HCT116 (cell line): Measurements from ENCODE around the gene SNAPC1. TPM values are rescaled to one million over a fixed set of nuclear protein-coding genes. Genes with fewer than 3 reads are reported as not detected.

Experiments
- ATAC-seq: fragments of 200-7000 bp; cut with Tn5 transposase; 2 replicates; pipeline ENCODE4 v1.9.1; 2020; ENCODE audit warnings: mild to moderate bottlenecking, moderate library complexity
- BruUV-seq: library from RNA; stranded (reverse); fragments of 400-500 nt; replicated peaks from 2 replicates; lab custom pipeline; 2021; lab: Mats Ljungman, UMichigan
- CTCF ChIA-PET: fragments of 300-600 bp; sonication (Branson Sonifier 250); formaldehyde crosslinking; loops from one replicate; lab custom pipeline; 2021; ENCODE audit warnings: antibody characterized with exemption; lab: Charles Lee
- POLR2A ChIA-PET: fragments of 300-600, 350-600 bp; sonication (Branson Sonifier 250); formaldehyde crosslinking; loops from one replicate; lab custom pipeline; 2021; ENCODE audit warnings: antibody characterized with exemption; lab: Charles Lee
- RAD21 ChIA-PET, 2 experiments: fragments of 300-600 bp; sonication (Branson Sonifier 250); formaldehyde crosslinking; loops; one replicate each; lab custom pipeline; 2023; ENCODE audit warnings: low total read pairs in 2 of 2; ENCODE audit not compliant: uncharacterized antibody in 2 of 2, unreplicated experiment in 2 of 2, low non-redundant PET in 1 of 2; lab: Charles Lee
- DNase-seq: peaks from one replicate; pipeline ENCODE4 v3.0.0-alpha.2; 2010; ENCODE audit warnings: low read depth, low spot score
- H2AFZ ChIP-seq: fragments of 200-600 bp; shearing (Covaris generic), sonication (generic); 2 replicates; pipeline ENCODE4 v1.6.1; 2017; ENCODE audit warnings: low read depth, mixed run types, mixed read lengths, antibody characterized with exemption, low read length; ENCODE audit not compliant: poor library complexity, severe bottlenecking
- H3K27ac ChIP-seq: 2 replicates; pipeline ENCODE4 v1.5.1; 2012; ENCODE audit warnings: low read depth, low read length
- H3K27me3 ChIP-seq: fragments of 200-600 bp; sonication (generic); 2 replicates; pipeline ENCODE4 v1.6.1; 2016; ENCODE audit warnings: mixed run types, low read length, mixed read lengths; ENCODE audit not compliant: insufficient read depth
- H3K36me3 ChIP-seq, 2 experiments: fragments of 200-500 bp in 1 of 2; fragments of 200-600 bp in 1 of 2; sonication (Bioruptor generic) in 1 of 2; sonication (generic) in 1 of 2; 2 replicates each; pipeline versions ENCODE4 v1.5.1 to v1.6.1; 2014 to 2016; ENCODE audit warnings: low read length in 2 of 2, inconsistent platforms in 1 of 2, mixed read lengths in 1 of 2, mixed run types in 1 of 2; ENCODE audit not compliant: insufficient read depth in 2 of 2, control insufficient read depth in 1 of 2
- H3K4me1 ChIP-seq, 2 experiments: fragments of 200-600 bp in 1 of 2; sonication (generic) in 1 of 2; 2 replicates each; pipeline versions ENCODE4 v1.5.1 to v1.6.1; 2012 to 2017; ENCODE audit warnings: low read length in 2 of 2, inconsistent platforms in 1 of 2, mild to moderate bottlenecking in 1 of 2, mixed read lengths in 1 of 2, mixed run types in 1 of 2, moderate library complexity in 1 of 2; ENCODE audit not compliant: insufficient read depth in 2 of 2, control insufficient read depth in 1 of 2
- H3K4me2 ChIP-seq: fragments of 200-600 bp; sonication (generic); 2 replicates; pipeline ENCODE4 v1.6.1; 2017; ENCODE audit warnings: mixed run types, low read length, mixed read lengths
- H3K4me3 ChIP-seq, 2 experiments: fragments of 200-600 bp in 1 of 2; sonication (generic) in 1 of 2; replicated peaks in 1 of 2; 2 replicates each; pipeline ENCODE4 v1.5.1; 2011 to 2016; ENCODE audit warnings: low read length in 2 of 2, control low read depth in 1 of 2, low read depth in 1 of 2, mild to moderate bottlenecking in 1 of 2, mixed read lengths in 1 of 2, mixed run types in 1 of 2
- H3K79me2 ChIP-seq: fragments of 200-600 bp; sonication (generic); 2 replicates; pipeline ENCODE4 v1.6.1; 2017; ENCODE audit warnings: mild to moderate bottlenecking, mixed run types, low read length, moderate library complexity, mixed read lengths; ENCODE audit not compliant: insufficient read depth
- H3K9ac ChIP-seq: fragments of 200-600 bp; sonication (generic); 2 replicates; pipeline ENCODE4 v1.6.1; 2016; ENCODE audit warnings: low read length, mixed read lengths
- H3K9me2 ChIP-seq: fragments of 200-600 bp; sonication (generic), shearing (Covaris generic); 2 replicates; pipeline ENCODE4 v1.6.1; 2017; ENCODE audit warnings: mixed run types, mild to moderate bottlenecking, moderate library complexity; ENCODE audit not compliant: insufficient read depth
- H3K9me3 ChIP-seq, 2 experiments: fragments of 200-500 bp in 1 of 2; fragments of 200-600 bp in 1 of 2; sonication (Bioruptor generic) in 1 of 2; sonication (generic) in 1 of 2; 2 replicates each; pipeline ENCODE4 v1.6.1; 2014 to 2017; ENCODE audit warnings: low read length in 2 of 2, mixed read lengths in 2 of 2, inconsistent platforms in 1 of 2, low read depth in 1 of 2, mild to moderate bottlenecking in 1 of 2, mixed run types in 1 of 2, moderate library complexity in 1 of 2; ENCODE audit not compliant: control insufficient read depth in 1 of 2, insufficient read depth in 1 of 2
- H4K20me1 ChIP-seq: fragments of 200-600 bp; sonication (generic), shearing (Covaris generic); 2 replicates; pipeline ENCODE4 v1.6.1; 2017; ENCODE audit warnings: mixed run types, mild to moderate bottlenecking, moderate library complexity; ENCODE audit not compliant: insufficient read depth
- CEBPB ChIP-seq: IDR thresholded peaks from 2 replicates; pipeline ENCODE4 v1.6.1; 2012; ENCODE audit warnings: low read depth
- ELF1 ChIP-seq: IDR thresholded peaks from 2 replicates; pipeline ENCODE4 v1.6.1; 2012; ENCODE audit warnings: low read depth, borderline replicate concordance
- POLR2A ChIP-seq: IDR thresholded peaks from 2 replicates; pipeline ENCODE4 v1.7.0; 2011; ENCODE audit warnings: borderline replicate concordance; ENCODE audit not compliant: insufficient read depth, insufficient read length; ENCODE audit errors: extremely low read depth
- POLR2AphosphoS5 ChIP-seq: IDR thresholded peaks from 2 replicates; pipeline ENCODE4 v1.6.1; 2011; ENCODE audit warnings: mild to moderate bottlenecking, low read depth, low read length, moderate library complexity
- SIN3A ChIP-seq: IDR thresholded peaks from 2 replicates; pipeline ENCODE4 v1.6.1; 2012; ENCODE audit warnings: low read depth
- SP1 ChIP-seq: IDR thresholded peaks from 2 replicates; pipeline ENCODE4 v1.6.1; 2012; ENCODE audit warnings: low read depth
- SRF ChIP-seq: IDR thresholded peaks from 2 replicates; pipeline ENCODE4 v1.6.1; 2012; ENCODE audit warnings: low read depth
- TCF7L2 ChIP-seq: IDR thresholded peaks from 2 replicates; pipeline ENCODE4 v1.7.0; 2011; ENCODE audit warnings: borderline replicate concordance, inconsistent platforms; ENCODE audit not compliant: insufficient read depth, insufficient read length; ENCODE audit errors: extremely low read depth
- YY1 ChIP-seq: IDR thresholded peaks from 2 replicates; pipeline ENCODE4 v1.6.1; 2011; ENCODE audit warnings: low read length, low read depth, moderate library complexity, mild to moderate bottlenecking; ENCODE audit not compliant: insufficient replicate concordance; ENCODE audit errors: extremely low read depth
- ZFX ChIP-seq: fragments of 450-650 bp; IDR thresholded peaks from 2 replicates; pipeline ENCODE4 v1.6.1; 2017
- ZNF274 ChIP-seq: fragments of 200-500 bp; sonication (Bioruptor generic); IDR thresholded peaks from 2 replicates; pipeline ENCODE4 v1.6.1; 2014; ENCODE audit warnings: mild to moderate bottlenecking, low read depth, low read length, inconsistent platforms
- intact Hi-C: fragments of 100-400 bp; cut with micrococcal nuclease; formaldehyde crosslinking; loops from 2 replicates; pipeline ENCODE4 v1.10.0; 2022
- total RNA-seq: library from RNA; stranded (reverse); gene quantifications from one replicate; pipeline ENCODE4 v1.2.1, GENCODE V29; 2021; ENCODE audit not compliant: unreplicated experiment
- TF ChIP-seq, protein P1 (sequence below): IDR thresholded peaks from 2 replicates; pipeline ENCODE4 v1.6.1; 2012; ENCODE audit warnings: low read depth
- TF ChIP-seq, protein P2 (sequence below): IDR thresholded peaks from 2 replicates; pipeline ENCODE4 v1.6.1; 2012

Gene SNAPC1
- total RNA-seq, 1 experiment from 2014 or later: 8.2 TPM

GRCh38 chr14:61749867-61750266 is 12.4 kb upstream of the SNAPC1 start:
- intact Hi-C loops: loop anchor here (5.0 kb wide), 1 partner anchor 87 kb away; no protein-coding TSS in a partner anchor
- ChIA-PET CTCF (interaction anchor here (1.1 to 3.0 kb wide), 2 partner anchors 88 to 480 kb away, joined by 3 to 11 read pairs; no protein-coding TSS in a partner anchor), RAD21 (no interaction called here), POLR2A (interaction anchor here (1.1 to 2.7 kb wide), 3 partner anchors 9 to 25 kb away, joined by 3 to 12 read pairs (median 4); partner anchors contain the start of gene SNAPC1)
- peak overlapping the region; percentile 62; a peak in 3 of 4 replicates for H3K4me3 ChIP-seq
- H3K27me3 ChIP-seq: no peaks in the 10 kb centered on the region
- H2AFZ ChIP-seq: no peak overlapping the region
- peaks cover 18 to 19% of the 10 kb centered on the region in 2 experiments for H3K36me3 ChIP-seq
- H3K4me2 ChIP-seq: peak overlapping the region; percentile 84
- peaks cover 30% of the 10 kb centered on the region; the same call in 1 of the 2 replicates for H3K79me2 ChIP-seq
- H3K9me2 ChIP-seq: no peaks in the 10 kb centered on the region
- H3K9me3 ChIP-seq: no peaks in the 10 kb centered on the region
- no TSS peak for BruUV-seq
- H3K4me1 ChIP-seq: peaks cover 8 to 30% of the 10 kb centered on the region in 2 experiments; a peak in 3 of 4 replicates
- no peak overlapping the region for H3K27ac ChIP-seq
- TF ChIP-seq POLR2AphosphoS5 (no peak), TCF7L2 (no peak), YY1 (no peak)
- H3K9ac ChIP-seq: peak overlapping the region; percentile 56; the same call in 1 of the 2 replicates
- DNase-seq: no peak
- ATAC-seq: no peak
- H4K20me1 ChIP-seq: no peaks in the 10 kb centered on the region

GRCh38 chr14:61750708-61751474 is 11.3 kb upstream of the SNAPC1 start:
- peaks cover 29% of the 10 kb centered on the region; the same call in 1 of the 2 replicates for H3K79me2 ChIP-seq
- no TSS peak for BruUV-seq
- no peak overlapping the region for H2AFZ ChIP-seq
- no peaks in the 10 kb centered on the region for H4K20me1 ChIP-seq
- DNase-seq (peak; percentile 70), ATAC-seq (peak; percentile 96)
- ChIA-PET CTCF (no interaction called here), POLR2A (interaction anchor here (1.4 to 2.7 kb wide), 2 partner anchors 11 kb away, joined by 7 to 12 read pairs; partner anchors contain the start of gene SNAPC1), RAD21 (no interaction called here)
- no peaks in the 10 kb centered on the region for H3K27me3 ChIP-seq
- H3K9me2 ChIP-seq: no peaks in the 10 kb centered on the region
- TF ChIP-seq, protein P1, sequence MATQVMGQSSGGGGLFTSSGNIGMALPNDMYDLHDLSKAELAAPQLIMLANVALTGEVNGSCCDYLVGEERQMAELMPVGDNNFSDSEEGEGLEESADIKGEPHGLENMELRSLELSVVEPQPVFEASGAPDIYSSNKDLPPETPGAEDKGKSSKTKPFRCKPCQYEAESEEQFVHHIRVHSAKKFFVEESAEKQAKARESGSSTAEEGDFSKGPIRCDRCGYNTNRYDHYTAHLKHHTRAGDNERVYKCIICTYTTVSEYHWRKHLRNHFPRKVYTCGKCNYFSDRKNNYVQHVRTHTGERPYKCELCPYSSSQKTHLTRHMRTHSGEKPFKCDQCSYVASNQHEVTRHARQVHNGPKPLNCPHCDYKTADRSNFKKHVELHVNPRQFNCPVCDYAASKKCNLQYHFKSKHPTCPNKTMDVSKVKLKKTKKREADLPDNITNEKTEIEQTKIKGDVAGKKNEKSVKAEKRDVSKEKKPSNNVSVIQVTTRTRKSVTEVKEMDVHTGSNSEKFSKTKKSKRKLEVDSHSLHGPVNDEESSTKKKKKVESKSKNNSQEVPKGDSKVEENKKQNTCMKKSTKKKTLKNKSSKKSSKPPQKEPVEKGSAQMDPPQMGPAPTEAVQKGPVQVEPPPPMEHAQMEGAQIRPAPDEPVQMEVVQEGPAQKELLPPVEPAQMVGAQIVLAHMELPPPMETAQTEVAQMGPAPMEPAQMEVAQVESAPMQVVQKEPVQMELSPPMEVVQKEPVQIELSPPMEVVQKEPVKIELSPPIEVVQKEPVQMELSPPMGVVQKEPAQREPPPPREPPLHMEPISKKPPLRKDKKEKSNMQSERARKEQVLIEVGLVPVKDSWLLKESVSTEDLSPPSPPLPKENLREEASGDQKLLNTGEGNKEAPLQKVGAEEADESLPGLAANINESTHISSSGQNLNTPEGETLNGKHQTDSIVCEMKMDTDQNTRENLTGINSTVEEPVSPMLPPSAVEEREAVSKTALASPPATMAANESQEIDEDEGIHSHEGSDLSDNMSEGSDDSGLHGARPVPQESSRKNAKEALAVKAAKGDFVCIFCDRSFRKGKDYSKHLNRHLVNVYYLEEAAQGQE: no peak
- peak; percentile 61 for TF ChIP-seq ELF1
- TF ChIP-seq SP1: peak; percentile 67
- peak; percentile 74 for TF ChIP-seq POLR2A
- TF ChIP-seq POLR2AphosphoS5: peak; percentile 90
- no peak for TF ChIP-seq ZNF274
- no peak for TF ChIP-seq ZFX
- TF ChIP-seq TCF7L2: peak; percentile 65
- TF ChIP-seq SIN3A: peak; percentile 93
- no peak for TF ChIP-seq CEBPB
- peak; percentile 51; the same call in 1 of the 2 replicates for TF ChIP-seq SRF
- peak; percentile 48 for TF ChIP-seq YY1
- TF ChIP-seq, protein P2, sequence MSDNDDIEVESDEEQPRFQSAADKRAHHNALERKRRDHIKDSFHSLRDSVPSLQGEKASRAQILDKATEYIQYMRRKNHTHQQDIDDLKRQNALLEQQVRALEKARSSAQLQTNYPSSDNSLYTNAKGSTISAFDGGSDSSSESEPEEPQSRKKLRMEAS: peak; percentile 92
- peaks cover 8 to 38% of the 10 kb centered on the region in 2 experiments; a peak in 3 of 4 replicates for H3K4me1 ChIP-seq
- intact Hi-C loops: loop anchor here (5.0 kb wide), 1 partner anchor 86 kb away; no protein-coding TSS in a partner anchor
- peak overlapping the region; percentile 84 for H3K4me2 ChIP-seq
- H3K4me3 ChIP-seq: peak overlapping the region; percentile 62
- H3K27ac ChIP-seq: peak overlapping the region; percentile 59; the same call in 1 of the 2 replicates
- no peaks in the 10 kb centered on the region for H3K9me3 ChIP-seq
- peak overlapping the region; percentile 56 for H3K9ac ChIP-seq
- peaks cover 14 to 15% of the 10 kb centered on the region in 2 experiments for H3K36me3 ChIP-seq
